Transverse colon (tissue), 4 donors: Measurements from ENCODE around the gene UBC. TPM values are rescaled to one million over a fixed set of nuclear protein-coding genes. Genes with fewer than 3 reads are reported as not detected.

Experiments used
- DNase-seq: peaks from one replicate; pipeline ENCODE4 v3.0.0-alpha.2; 2019
- H3K27ac ChIP-seq, 4 donors: fragments of 200-600 bp; sonication (generic); 2 replicates each; pipeline ENCODE4 v1.5.1; 2016 to 2018; ENCODE audit warnings: inconsistent platforms in 4 of 4
- H3K27me3 ChIP-seq: fragments of 200-600 bp; sonication (generic); 2 replicates; pipeline ENCODE4 v1.5.1; 2017; ENCODE audit warnings: inconsistent platforms
- H3K36me3 ChIP-seq, 4 donors: fragments of 200-600 bp; sonication (generic); 2 replicates each; pipeline ENCODE4 v1.5.1; 2017 to 2019; ENCODE audit warnings: inconsistent platforms in 4 of 4
- H3K4me1 ChIP-seq, 4 donors: fragments of 200-600 bp; sonication (generic); 2 replicates each; pipeline ENCODE4 v1.5.1; 2017 to 2020; ENCODE audit warnings: inconsistent platforms in 4 of 4
- H3K4me3 ChIP-seq, 4 donors: fragments of 200-600 bp; sonication (generic); 1 replicate in 1 of 4; 2 replicates in 3 of 4; pipeline versions ENCODE4 v1.5.1 to v1.6.1; 2017 to 2019; ENCODE audit warnings: inconsistent platforms in 4 of 4
- H3K9me3 ChIP-seq, 2 donors: fragments of 200-600 bp; sonication (generic); 2 replicates each; pipeline ENCODE4 v1.5.1; 2017 to 2019; ENCODE audit warnings: inconsistent platforms in 2 of 2
- CTCF ChIP-seq, 5 experiments: fragments of 200-600 bp in 3 of 5; fragments of 450-650 bp in 2 of 5; sonication (generic) in 3 of 5; IDR thresholded peaks; 1 replicate in 2 of 5; 2 replicates in 3 of 5; pipeline ENCODE4 v1.5.1; 2016 to 2017; ENCODE audit warnings: antibody characterized with exemption in 5 of 5, inconsistent platforms in 3 of 5, mild to moderate bottlenecking in 2 of 5, moderate library complexity in 1 of 5
- EP300 ChIP-seq: sonication (generic); formaldehyde crosslinking; IDR thresholded peaks from one replicate; pipeline ENCODE4 v1.6.1; 2017; ENCODE audit warnings: antibody characterized with exemption, low read depth
- POLR2A ChIP-seq: fragments of 450-650 bp; IDR thresholded peaks from one replicate; pipeline ENCODE4 v1.6.1; 2016; ENCODE audit warnings: antibody characterized with exemption, mild to moderate bottlenecking, moderate library complexity
- POLR2AphosphoS5 ChIP-seq, 3 donors: sonication (generic); formaldehyde crosslinking; IDR thresholded peaks; one replicate each; pipeline ENCODE4 v1.6.1; 2016; ENCODE audit warnings: antibody characterized with exemption in 3 of 3
- WGBS, 2 donors: methylation state at CpG; one replicate each; pipeline ENCODE4 v1.1.5; 2018; ENCODE audit warnings: low coverage in 1 of 2; 5-methylcytosine and 5-hydroxymethylcytosine counted together
- in situ Hi-C, 4 donors: fragments of 200-750 bp; cut with MboI; loops; one replicate each; pipeline versions ENCODE4 v1.15.0 to v1.15.1; 2017; ENCODE audit warnings: low sequenced_read_pairs in 3 of 4, low pct_ligation_motif_present in 1 of 4, low pct_unique_long_range_greater_than_20kb in 1 of 4
- intact Hi-C: fragments of 100-400 bp; cut with DNase I; formaldehyde crosslinking; loops from one replicate; pipeline ENCODE4 v1.15.1; 2023; ENCODE audit warnings: low total_unique reads
- total RNA-seq, 4 donors: library from RNA; depleted of rRNA; stranded (reverse); fragments of >200 nt; gene quantifications; one replicate each; pipeline ENCODE4 v1.1.0, GENCODE V29; 2016

UBC gene
- total RNA-seq, 4 donors from 2014 or later, result 1,242 to 1,580 (median 1,406) TPM

GRCh38 chr12:124871297-124871696 is 43.2 kb downstream of the UBC start:
- H3K4me1 ChIP-seq, result peaks cover 0 to 19% (median 6%) of the 10 kb centered on the region in 4 donors
- H3K27ac ChIP-seq, result no peak overlapping the region
- TF ChIP-seq POLR2AphosphoS5 (IDR thresholded peaks at IDR 0.05) (no peak), CTCF (IDR thresholded peaks at IDR 0.05) (no peak), EP300 (no peak), POLR2A (no peak)
- H3K4me3 ChIP-seq, result no peak overlapping the region
- H3K9me3 ChIP-seq, result no peaks in the 10 kb centered on the region
- 90 to 93% methylated on average over 2 to 4 of the region's 4 CpGs for WGBS, 2 donors
- intact Hi-C loops, result no loop called here
- no peaks in the 10 kb centered on the region for H3K36me3 ChIP-seq
- H3K27me3 ChIP-seq, result no peaks in the 10 kb centered on the region
- in situ Hi-C loops, result no loop called here
- DNase-seq, result no peak

GRCh38 chr12:124870515-124870914 is 43.9 kb downstream of the UBC start:
- Histone ChIP-seq H3K27ac (no peak overlapping the region), H3K4me3 (no peak overlapping the region), H3K4me1 (peaks cover 0 to 12% (median 5%) of the 10 kb centered on the region in 4 donors), H3K36me3 (no peaks in the 10 kb centered on the region), H3K27me3 (no peaks in the 10 kb centered on the region), H3K9me3 (no peaks in the 10 kb centered on the region)
- 86 to 88% methylated on average over 1 to 4 of the region's 4 CpGs for WGBS, 2 donors
- TF ChIP-seq EP300 (no peak), POLR2AphosphoS5 (IDR thresholded peaks at IDR 0.05) (no peak)
- DNase-seq, result no peak
- in situ Hi-C loops, result no loop called here
- intact Hi-C loops, result no loop called here

- Histone ChIP-seq H3K4me1 (peaks cover 0 to 8% (median 1%) of the 10 kb centered on the region in 4 donors), H3K4me3 (no peak overlapping the region), H3K27ac (peak overlapping the region; percentile 7 to 48 (median 8)), H3K36me3 (no peaks in the 10 kb centered on the region), H3K9me3 (no peaks in the 10 kb centered on the region), H3K27me3 (no peaks in the 10 kb centered on the region)
- intact Hi-C loops, result no loop called here
- in situ Hi-C loops, result no loop called here
- WGBS, 2 donors, result 28 to 82% methylated on average over 5 to 17 of the region's 17 CpGs
- DNase-seq, result no peak
- no peak for TF ChIP-seq CTCF (IDR thresholded peaks at IDR 0.05)
- peak in 1 of 3 donors; percentile 22 for TF ChIP-seq POLR2AphosphoS5 (IDR thresholded peaks at IDR 0.05)
These were observed 45.3 kb downstream of the UBC start for GRCh38 chr12:124869059-124869665.

GRCh38 chr12:124868252-124869058 is 46.0 kb downstream of the UBC start:
- in situ Hi-C loops, result no loop called here
- no peak for DNase-seq
- Histone ChIP-seq H3K27ac (peak overlapping the region; percentile 7 to 48 (median 8)), H3K4me1 (peaks cover 0 to 11% (median 5%) of the 10 kb centered on the region in 4 donors), H3K4me3 (no peak overlapping the region), H3K27me3 (no peaks in the 10 kb centered on the region), H3K36me3 (no peaks in the 10 kb centered on the region), H3K9me3 (no peaks in the 10 kb centered on the region)
- WGBS, 2 donors, result 62 to 73% methylated on average over 5 to 11 of the region's 11 CpGs
- intact Hi-C loops, result no loop called here
- TF ChIP-seq POLR2A (no peak), CTCF (IDR thresholded peaks at IDR 0.05) (no peak), EP300 (no peak), POLR2AphosphoS5 (IDR thresholded peaks at IDR 0.05) (no peak)
